Peyer's patch (tissue), 4 donors: ENCODE results near the gene SEC11C. TPM values are rescaled to one million over a fixed set of nuclear protein-coding genes. Genes with fewer than 3 reads are reported as not detected.

Experiments used
- DNase-seq, 3 donors: peaks; one replicate each; pipeline ENCODE4 v3.0.0-alpha.2; 2017 to 2019
- H3K27ac ChIP-seq, 4 donors: fragments of 200-600 bp; sonication (generic); one replicate each; pipeline ENCODE4 v1.5.1; 2016 to 2019
- H3K27me3 ChIP-seq, 2 donors: fragments of 200-600 bp; sonication (generic); one replicate each; pipeline ENCODE4 v1.5.1; 2019
- H3K36me3 ChIP-seq, 3 donors: fragments of 200-600 bp; sonication (generic); one replicate each; pipeline ENCODE4 v1.5.1; 2016 to 2019
- H3K4me1 ChIP-seq, 4 donors: fragments of 200-600 bp; sonication (generic); one replicate each; pipeline ENCODE4 v1.5.1; 2016 to 2019
- H3K4me3 ChIP-seq, 4 donors: fragments of 200-600 bp; sonication (generic); 1 replicate in 3 of 4; 2 replicates in 1 of 4; pipeline ENCODE4 v1.5.1; 2016 to 2019; ENCODE audit warnings: mild to moderate bottlenecking in 1 of 4
- H3K9me3 ChIP-seq, 4 donors: fragments of 200-600 bp; sonication (generic); one replicate each; pipeline ENCODE4 v1.5.1; 2016 to 2019; ENCODE audit warnings: mild to moderate bottlenecking in 1 of 4
- POLR2A ChIP-seq, 2 donors: fragments of 450-650 bp; IDR thresholded peaks; one replicate each; pipeline ENCODE4 v1.5.1; 2017; ENCODE audit warnings: antibody characterized with exemption in 2 of 2, mild to moderate bottlenecking in 2 of 2, moderate library complexity in 2 of 2
- total RNA-seq, 4 donors: library from RNA; depleted of rRNA; stranded (reverse); fragments of >200 nt; gene quantifications; one replicate each; pipeline ENCODE4 v1.1.0, GENCODE V29; 2016
- TF ChIP-seq, protein P1 (sequence below), 6 experiments: fragments of 450-650 bp in 4 of 6; fragments of 200-600 bp in 2 of 6; sonication (generic) in 1 of 6; IDR thresholded peaks; one replicate each; pipeline ENCODE4 v1.5.1; 2017 to 2019; ENCODE audit warnings: antibody characterized with exemption in 6 of 6, mild to moderate bottlenecking in 3 of 6, moderate library complexity in 1 of 6

SEC11C gene
- total RNA-seq, result 10 to 100 TPM; 15.7 to 52.9 (median 29.4) TPM

DNA sequence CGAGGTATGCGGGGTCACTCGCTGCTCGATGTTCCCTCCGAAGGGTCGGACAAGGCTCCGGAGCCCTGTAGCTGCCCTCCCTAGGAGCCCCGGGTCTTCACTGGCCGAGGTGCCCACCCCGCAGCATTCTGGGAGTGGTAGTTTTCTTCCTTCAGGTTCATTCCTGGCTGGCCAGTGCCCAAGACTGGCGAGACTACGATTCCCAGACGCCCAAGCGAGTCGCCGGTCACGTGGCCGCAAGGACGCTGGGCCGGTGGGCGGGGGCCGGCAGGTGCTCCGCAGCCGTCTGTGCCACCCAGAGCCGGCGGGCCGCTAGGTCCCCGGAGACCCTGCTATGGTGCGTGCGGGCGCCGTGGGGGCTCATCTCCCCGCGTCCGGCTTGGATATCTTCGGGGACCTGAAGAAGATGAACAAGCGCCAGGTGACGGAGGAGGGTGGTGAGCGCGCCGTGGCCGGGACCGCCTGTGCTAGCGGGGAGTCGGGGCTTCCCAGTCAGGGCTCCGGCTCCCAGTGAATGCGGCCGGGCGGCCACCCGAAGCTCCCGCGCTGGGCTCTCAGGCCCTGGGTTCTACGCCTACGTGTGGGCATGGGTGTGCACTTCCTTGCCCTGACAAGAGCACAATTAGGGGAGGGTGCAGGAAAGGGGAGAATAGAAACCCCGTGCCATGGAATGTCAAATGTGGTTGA, at the start of gene SEC11C:
TSS of gene SEC11C (plus strand) at position 270 of the 687 bp plus-strand sequence. CDS start at position 335, 65 bp downstream.
- TF ChIP-seq, protein P1, sequence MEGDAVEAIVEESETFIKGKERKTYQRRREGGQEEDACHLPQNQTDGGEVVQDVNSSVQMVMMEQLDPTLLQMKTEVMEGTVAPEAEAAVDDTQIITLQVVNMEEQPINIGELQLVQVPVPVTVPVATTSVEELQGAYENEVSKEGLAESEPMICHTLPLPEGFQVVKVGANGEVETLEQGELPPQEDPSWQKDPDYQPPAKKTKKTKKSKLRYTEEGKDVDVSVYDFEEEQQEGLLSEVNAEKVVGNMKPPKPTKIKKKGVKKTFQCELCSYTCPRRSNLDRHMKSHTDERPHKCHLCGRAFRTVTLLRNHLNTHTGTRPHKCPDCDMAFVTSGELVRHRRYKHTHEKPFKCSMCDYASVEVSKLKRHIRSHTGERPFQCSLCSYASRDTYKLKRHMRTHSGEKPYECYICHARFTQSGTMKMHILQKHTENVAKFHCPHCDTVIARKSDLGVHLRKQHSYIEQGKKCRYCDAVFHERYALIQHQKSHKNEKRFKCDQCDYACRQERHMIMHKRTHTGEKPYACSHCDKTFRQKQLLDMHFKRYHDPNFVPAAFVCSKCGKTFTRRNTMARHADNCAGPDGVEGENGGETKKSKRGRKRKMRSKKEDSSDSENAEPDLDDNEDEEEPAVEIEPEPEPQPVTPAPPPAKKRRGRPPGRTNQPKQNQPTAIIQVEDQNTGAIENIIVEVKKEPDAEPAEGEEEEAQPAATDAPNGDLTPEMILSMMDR (IDR thresholded peaks at IDR 0.05), result no peak
- TF ChIP-seq POLR2A (IDR thresholded peaks at IDR 0.05), result peak in 1 of 2 donors; percentile 15
- H3K4me1 ChIP-seq, result peaks cover 0 to 12% (median 0%) of the 10 kb centered on the region in 4 donors
- peak within 1 kb of the TSS; percentile 68 to 84 (median 82) for H3K4me3 ChIP-seq
- DNase-seq, result peak; percentile 95 to 98 (median 96)
- H3K36me3 ChIP-seq, result no peaks in the 10 kb centered on the region
- no peaks in the 10 kb centered on the region for H3K9me3 ChIP-seq
- H3K27me3 ChIP-seq, result no peaks in the 10 kb centered on the region
- H3K27ac ChIP-seq, result peak within 1 kb of the TSS; percentile 82 to 90 (median 87)

GRCh38 chr18:59090966-59091603, 48.6 kb upstream of the SEC11C start:
- H3K27me3 ChIP-seq, result no peaks in the 10 kb centered on the region
- no peak for TF ChIP-seq POLR2A (IDR thresholded peaks at IDR 0.05)
- TF ChIP-seq, protein P1 (IDR thresholded peaks at IDR 0.05), result no peak
- no peak for DNase-seq
- no peaks in the 10 kb centered on the region for H3K36me3 ChIP-seq
- no peaks in the 10 kb centered on the region for H3K9me3 ChIP-seq
- H3K4me1 ChIP-seq, result no peaks in the 10 kb centered on the region
- H3K27ac ChIP-seq, result no peak overlapping the region
- no peak overlapping the region for H3K4me3 ChIP-seq

DNA sequence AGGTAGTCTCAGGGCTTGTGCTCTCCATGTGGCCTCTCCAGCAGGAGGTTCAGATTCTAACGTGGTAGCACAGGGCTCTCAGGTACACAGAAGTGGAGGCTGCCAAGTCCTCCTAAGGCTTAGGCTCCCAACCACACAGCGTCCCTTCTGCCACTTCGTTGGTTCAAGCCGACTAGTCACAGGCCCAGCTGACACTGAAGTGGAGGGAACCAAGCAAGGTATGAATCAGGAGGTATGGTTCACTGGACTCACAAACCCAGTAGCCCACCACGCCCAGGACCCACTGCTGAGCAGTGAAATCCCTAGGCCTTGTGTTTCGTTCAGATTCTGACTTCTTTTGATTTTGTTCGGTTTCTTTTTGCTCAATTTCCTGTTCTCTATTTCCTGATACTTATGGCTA, 46.0 kb upstream of the SEC11C start:
- H3K4me3 ChIP-seq, result no peak overlapping the region
- no peak for TF ChIP-seq POLR2A (IDR thresholded peaks at IDR 0.05)
- TF ChIP-seq, protein P1 (IDR thresholded peaks at IDR 0.05), result no peak
- no peaks in the 10 kb centered on the region for H3K4me1 ChIP-seq
- H3K27ac ChIP-seq, result no peak overlapping the region
- no peaks in the 10 kb centered on the region for H3K36me3 ChIP-seq
- peak in 1 of 3 donors; percentile 40 for DNase-seq
- no peaks in the 10 kb centered on the region for H3K27me3 ChIP-seq
- H3K9me3 ChIP-seq, result no peaks in the 10 kb centered on the region

DNA sequence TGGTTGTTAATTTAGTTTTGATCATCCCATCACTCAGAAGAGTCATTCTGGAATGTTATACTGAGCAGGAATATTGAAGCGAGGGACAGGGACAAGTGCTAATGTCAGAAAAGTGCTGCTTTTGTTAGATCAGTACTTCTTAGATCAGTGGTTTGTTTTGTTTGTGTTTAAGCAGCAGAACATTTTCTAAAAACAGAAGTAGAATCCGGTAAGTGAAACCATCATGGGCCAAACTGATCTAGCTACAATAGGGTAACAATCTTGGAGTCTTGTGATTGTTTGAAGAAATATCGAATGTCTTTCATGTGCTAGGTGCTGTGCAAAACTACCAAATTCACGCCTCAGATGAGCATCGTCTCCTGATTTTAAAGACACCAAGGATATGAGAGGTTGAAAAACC, 45.1 kb upstream of the SEC11C start:
- H3K27ac ChIP-seq, result no peak overlapping the region
- DNase-seq, result no peak
- no peaks in the 10 kb centered on the region for H3K4me1 ChIP-seq
- TF ChIP-seq, protein P1 (IDR thresholded peaks at IDR 0.05), result no peak
- no peak for TF ChIP-seq POLR2A (IDR thresholded peaks at IDR 0.05)
- H3K4me3 ChIP-seq, result no peak overlapping the region
- H3K36me3 ChIP-seq, result no peaks in the 10 kb centered on the region
- no peaks in the 10 kb centered on the region for H3K9me3 ChIP-seq
- H3K27me3 ChIP-seq, result no peaks in the 10 kb centered on the region

GRCh38 chr18:59096098-59096789, 43.4 kb upstream of the SEC11C start:
- H3K27me3 ChIP-seq, result no peaks in the 10 kb centered on the region
- TF ChIP-seq POLR2A (IDR thresholded peaks at IDR 0.05), result no peak
- TF ChIP-seq, protein P1 (IDR thresholded peaks at IDR 0.05), result no peak
- no peak overlapping the region for H3K4me3 ChIP-seq
- H3K4me1 ChIP-seq, result no peaks in the 10 kb centered on the region
- no peak for DNase-seq
- H3K27ac ChIP-seq, result no peak overlapping the region
- H3K9me3 ChIP-seq, result no peaks in the 10 kb centered on the region
- no peaks in the 10 kb centered on the region for H3K36me3 ChIP-seq
